ENCODE data around the gene R3HDM2.
"Not testable (repeated sequence)": the region's sequence is repeated elsewhere in the genome, so short reads cannot be mapped to it uniquely, and the experiment has no call there.

The R3HDM2 gene

GRCh38 chr12:57319678-57320469 is 111.0 kb downstream of the R3HDM2 start:
- Histone ChIP-seq H3K9me3 (ENCODE audit: insufficient read depth, low read length, severe bottlenecking) (no peaks in the 10 kb centered on the region), H3K4me1 (ENCODE audit: insufficient read depth, low read length) (no peaks in the 10 kb centered on the region), H3K36me3 (ENCODE audit: insufficient read depth, low read length) (no peaks in the 10 kb centered on the region), H3K27ac (ENCODE audit: low read length) (no peak overlapping the region), H2AFZ (ENCODE audit: low read depth, low read length) (no peak overlapping the region), H4K20me1 (ENCODE audit: insufficient read depth, low read length) (no peaks in the 10 kb centered on the region), H3K4me2 (ENCODE audit: insufficient read depth, low read length) (no peak overlapping the region), H3K79me2 (ENCODE audit: insufficient read depth, low read length) (no peaks in the 10 kb centered on the region), H3K4me3 (ENCODE audit: low read depth in 1 of 2, low read length in 2 of 2) (no peak overlapping the region), H3K9ac (ENCODE audit: low read depth, low read length) (no peak overlapping the region), H3K27me3 (ENCODE audit: insufficient read depth, low read length, poor library complexity) (no peaks in the 10 kb centered on the region)
- ATAC-seq (ENCODE audit: insufficient read depth, low read depth) (no peak), DNase-seq (no peak)
- no peak for TF ChIP-seq CTCF (IDR thresholded peaks at IDR 0.05; ENCODE audit: borderline replicate concordance, extremely low read depth, low read length, poor library complexity, severe bottlenecking)

GRCh38 chr12:57315681-57316080 is 115.2 kb downstream of the R3HDM2 start:
- Histone ChIP-seq H4K20me1 (ENCODE audit: insufficient read depth, low read length) (no peaks in the 10 kb centered on the region), H3K9ac (ENCODE audit: low read depth, low read length) (no peak overlapping the region), H3K36me3 (ENCODE audit: insufficient read depth, low read length) (no peaks in the 10 kb centered on the region; the same call in 1 of the 2 replicates), H2AFZ (ENCODE audit: low read depth, low read length) (no peak overlapping the region), H3K9me3 (ENCODE audit: insufficient read depth, low read length, severe bottlenecking) (no peaks in the 10 kb centered on the region), H3K79me2 (ENCODE audit: insufficient read depth, low read length) (no peaks in the 10 kb centered on the region), H3K27me3 (ENCODE audit: insufficient read depth, low read length, poor library complexity) (no peaks in the 10 kb centered on the region), H3K4me2 (ENCODE audit: insufficient read depth, low read length) (no peak overlapping the region), H3K4me3 (ENCODE audit: low read depth in 1 of 2, low read length in 2 of 2) (no peak overlapping the region), H3K4me1 (ENCODE audit: insufficient read depth, low read length) (no peaks in the 10 kb centered on the region), H3K27ac (ENCODE audit: low read length) (no peak overlapping the region)
- TF ChIP-seq CTCF (IDR thresholded peaks at IDR 0.05; ENCODE audit: borderline replicate concordance, extremely low read depth, low read length, poor library complexity, severe bottlenecking) (no peak), EZH2 (IDR thresholded peaks at IDR 0.05; ENCODE audit: borderline replicate concordance, low read depth, low read length, severe bottlenecking) (no peak)
- ATAC-seq (ENCODE audit: insufficient read depth, low read depth), result no peak
- DNase-seq, result no peak

GRCh38 chr12:57312287-57312686 is 118.6 kb downstream of the R3HDM2 start:
- H3K4me1 ChIP-seq (ENCODE audit: insufficient read depth, low read length); H4K20me1 ChIP-seq (ENCODE audit: insufficient read depth, low read length); H3K27me3 ChIP-seq (ENCODE audit: insufficient read depth, low read length, poor library complexity); H2AFZ ChIP-seq (ENCODE audit: low read depth, low read length); H3K9me3 ChIP-seq (ENCODE audit: insufficient read depth, low read length, severe bottlenecking); H3K9ac ChIP-seq (ENCODE audit: low read depth, low read length); H3K79me2 ChIP-seq (ENCODE audit: insufficient read depth, low read length); H3K4me2 ChIP-seq (ENCODE audit: insufficient read depth, low read length); H3K27ac ChIP-seq (ENCODE audit: low read length); H3K4me3 ChIP-seq (ENCODE audit: low read depth in 1 of 2, low read length in 2 of 2); DNase-seq: not testable (repeated sequence)
- ATAC-seq (ENCODE audit: insufficient read depth, low read depth), result peak; percentile 60; the same call in 2 of the 3 replicates
- peaks cover 16% of the 10 kb centered on the region for H3K36me3 ChIP-seq (ENCODE audit: insufficient read depth, low read length)

GRCh38 chr12:57309420-57309819 is 121.4 kb downstream of the R3HDM2 start:
- no peaks in the 10 kb centered on the region for H3K9me3 ChIP-seq (ENCODE audit: insufficient read depth, low read length, severe bottlenecking)
- peaks cover 26% of the 10 kb centered on the region for H3K36me3 ChIP-seq (ENCODE audit: insufficient read depth, low read length)
- no peak overlapping the region for H3K4me2 ChIP-seq (ENCODE audit: insufficient read depth, low read length)
- no peaks in the 10 kb centered on the region for H3K4me1 ChIP-seq (ENCODE audit: insufficient read depth, low read length)
- TF ChIP-seq EZH2 (IDR thresholded peaks at IDR 0.05; ENCODE audit: borderline replicate concordance, low read depth, low read length, severe bottlenecking) (no peak), CTCF (IDR thresholded peaks at IDR 0.05; ENCODE audit: borderline replicate concordance, extremely low read depth, low read length, poor library complexity, severe bottlenecking) (no peak)
- no peak for ATAC-seq (ENCODE audit: insufficient read depth, low read depth)
- no peak overlapping the region for H2AFZ ChIP-seq (ENCODE audit: low read depth, low read length)
- no peak for DNase-seq
- no peak overlapping the region for H3K9ac ChIP-seq (ENCODE audit: low read depth, low read length)
- H3K79me2 ChIP-seq (ENCODE audit: insufficient read depth, low read length), result no peaks in the 10 kb centered on the region
- H4K20me1 ChIP-seq (ENCODE audit: insufficient read depth, low read length), result no peaks in the 10 kb centered on the region
- no peak overlapping the region for H3K4me3 ChIP-seq (ENCODE audit: low read depth in 1 of 2, low read length in 2 of 2)
- no peaks in the 10 kb centered on the region for H3K27me3 ChIP-seq (ENCODE audit: insufficient read depth, low read length, poor library complexity)
- H3K27ac ChIP-seq (ENCODE audit: low read length), result no peak overlapping the region
